ENCODE data around the gene PSMD12.

- no peak for TF ChIP-seq CTCF (conservative IDR thresholded peaks at IDR 0.05; ENCODE audit: low read depth, low read length)
- no peak for TF ChIP-seq EZH2 (IDR thresholded peaks at IDR 0.05; ENCODE audit: low read length, unreplicated experiment)
- TF ChIP-seq EZH2phosphoT487 (IDR thresholded peaks at IDR 0.05; ENCODE audit: borderline replicate concordance, low read length) = no peak
These were observed 48.9 kb upstream of the PSMD12 start for GRCh38 chr17:67415291-67415690.

All from PC-3 (cell line).